Activated naive CD8-positive, alpha-beta T cell treated with anti-CD3 and anti-CD28 coated beads, Interleukin-2, amount 10 ng/mL, durations not matched to agents 7 days and 5 days (primary cell): ENCODE measurements around the gene SGCA. TPM values are rescaled to one million over a fixed set of nuclear protein-coding genes. Genes with fewer than 3 reads are reported as not detected.
A peak's percentile ranks its signal among the peaks of the same experiment; 100 is the strongest.

Source experiments
- ATAC-seq: fragments of 150-1000 bp; cut with Tn5 transposase; one replicate; pipeline ENCODE4 v1.10.0; 2021; ENCODE audit warnings: low read depth, moderate library complexity
- POLR2A ChIA-PET: fragments of 350-600 bp; sonication (Branson Sonifier 250); formaldehyde crosslinking; loops from one replicate; lab custom pipeline; 2021; ENCODE audit warnings: antibody characterized with exemption; lab: Charles Lee
- DNase-seq: peaks from one replicate; pipeline ENCODE4 v3.0.0; 2021
- H3K27ac Mint-ChIP-seq: one replicate; pipeline ENCODE4 v1.8.0; 2022; ENCODE audit warnings: mild to moderate bottlenecking, mixed read lengths
- H3K27me3 Mint-ChIP-seq: one replicate; pipeline ENCODE4 v1.8.0; 2022; ENCODE audit warnings: mild to moderate bottlenecking, moderate library complexity, mixed read lengths
- H3K36me3 Mint-ChIP-seq: one replicate; pipeline ENCODE4 v1.8.0; 2021; ENCODE audit warnings: mild to moderate bottlenecking, mixed read lengths
- H3K4me1 Mint-ChIP-seq: one replicate; pipeline ENCODE4 v1.8.0; 2021; ENCODE audit warnings: mixed read lengths
- H3K4me3 Mint-ChIP-seq: one replicate; pipeline ENCODE4 v1.8.0; 2022; ENCODE audit warnings: mild to moderate bottlenecking, moderate library complexity, mixed read lengths
- H3K9me3 Mint-ChIP-seq: one replicate; pipeline ENCODE4 v1.8.0; 2021; ENCODE audit warnings: mixed read lengths
- total RNA-seq, 2 experiments: library from RNA; stranded (reverse); gene quantifications; one replicate each; pipeline ENCODE4 v1.2.3, GENCODE V29; 2021

The SGCA gene
- total RNA-seq, 2 experiments from 2014 or later, result not detected

DNA sequence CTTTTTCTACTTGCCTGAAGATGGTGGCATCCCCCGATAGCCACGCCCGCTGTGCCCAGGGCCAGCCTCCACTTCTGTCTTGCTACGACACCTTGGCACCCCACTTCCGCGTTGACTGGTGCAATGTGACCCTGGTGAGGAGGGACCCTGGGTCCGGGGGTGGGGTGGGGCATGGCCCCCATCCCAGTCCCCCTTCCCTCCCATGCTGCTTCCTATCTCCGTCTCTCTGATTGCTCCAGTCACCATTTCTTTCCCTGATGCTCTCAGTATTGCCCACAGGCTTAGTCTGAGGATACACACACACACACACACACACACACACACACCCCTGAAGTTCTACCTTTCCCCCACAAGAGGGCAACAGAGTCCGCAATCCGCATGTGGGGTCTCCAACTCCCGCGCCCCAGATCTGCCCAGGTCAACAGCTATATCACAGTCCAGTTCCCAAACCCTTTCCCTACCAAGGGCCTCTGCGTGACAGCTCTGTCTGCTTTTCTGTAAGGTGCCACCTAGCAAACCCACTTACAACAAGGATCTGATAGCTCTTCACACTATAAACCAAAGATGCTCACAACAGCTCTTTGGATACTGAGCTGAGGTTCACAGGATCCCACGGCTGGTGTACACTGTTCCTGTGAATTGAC lies 3.4 kb downstream of the SGCA start:
- ATAC-seq (peak; percentile 70), DNase-seq (peak; percentile 68)
- H3K27ac Mint-ChIP-seq, result peak overlapping the region; percentile 86
- H3K9me3 Mint-ChIP-seq, result no peaks in the 10 kb centered on the region
- POLR2A ChIA-PET, result interaction anchor here (0.5 to 1.1 kb wide), 4 partner anchors 20 to 253 kb away, joined by 3 to 8 read pairs (median 5); no protein-coding TSS in a partner anchor
- H3K27me3 Mint-ChIP-seq, result peaks cover 2% of the 10 kb centered on the region
- no peaks in the 10 kb centered on the region for H3K36me3 Mint-ChIP-seq
- H3K4me3 Mint-ChIP-seq, result peak overlapping the region; percentile 70
- H3K4me1 Mint-ChIP-seq, result peaks cover 11% of the 10 kb centered on the region

DNA sequence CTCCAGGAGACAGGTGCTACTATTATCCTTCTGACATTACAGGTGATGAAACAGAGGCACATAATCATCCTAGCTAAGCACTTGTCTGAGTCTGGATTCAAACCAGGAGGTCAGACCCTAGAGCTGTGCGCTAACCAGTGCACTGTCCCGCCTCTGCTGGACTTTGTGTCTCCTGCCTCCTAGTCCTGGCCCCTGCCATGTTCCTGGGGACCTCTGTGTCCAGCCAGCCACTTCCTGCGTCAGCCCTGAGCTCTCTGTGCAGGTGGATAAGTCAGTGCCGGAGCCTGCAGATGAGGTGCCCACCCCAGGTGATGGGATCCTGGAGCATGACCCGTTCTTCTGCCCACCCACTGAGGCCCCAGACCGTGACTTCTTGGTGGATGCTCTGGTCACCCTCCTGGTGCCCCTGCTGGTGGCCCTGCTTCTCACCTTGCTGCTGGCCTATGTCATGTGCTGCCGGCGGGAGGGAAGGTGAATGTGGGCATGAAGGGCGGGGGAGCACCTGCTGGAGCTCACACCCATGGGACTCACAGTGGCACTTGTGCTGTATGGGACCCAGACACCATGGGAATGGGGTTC lies 4.2 kb downstream of the SGCA start:
- Mint-ChIP-seq H3K4me1 (peaks cover 11% of the 10 kb centered on the region), H3K9me3 (no peaks in the 10 kb centered on the region), H3K27me3 (peaks cover 2% of the 10 kb centered on the region), H3K36me3 (no peaks in the 10 kb centered on the region), H3K4me3 (no peak overlapping the region), H3K27ac (no peak overlapping the region)
- POLR2A ChIA-PET, result interaction anchor here (0.5 to 1.1 kb wide), 5 partner anchors 20 to 252 kb away, joined by 3 to 8 read pairs (median 4); no protein-coding TSS in a partner anchor
- no peak for ATAC-seq
- no peak for DNase-seq

DNA sequence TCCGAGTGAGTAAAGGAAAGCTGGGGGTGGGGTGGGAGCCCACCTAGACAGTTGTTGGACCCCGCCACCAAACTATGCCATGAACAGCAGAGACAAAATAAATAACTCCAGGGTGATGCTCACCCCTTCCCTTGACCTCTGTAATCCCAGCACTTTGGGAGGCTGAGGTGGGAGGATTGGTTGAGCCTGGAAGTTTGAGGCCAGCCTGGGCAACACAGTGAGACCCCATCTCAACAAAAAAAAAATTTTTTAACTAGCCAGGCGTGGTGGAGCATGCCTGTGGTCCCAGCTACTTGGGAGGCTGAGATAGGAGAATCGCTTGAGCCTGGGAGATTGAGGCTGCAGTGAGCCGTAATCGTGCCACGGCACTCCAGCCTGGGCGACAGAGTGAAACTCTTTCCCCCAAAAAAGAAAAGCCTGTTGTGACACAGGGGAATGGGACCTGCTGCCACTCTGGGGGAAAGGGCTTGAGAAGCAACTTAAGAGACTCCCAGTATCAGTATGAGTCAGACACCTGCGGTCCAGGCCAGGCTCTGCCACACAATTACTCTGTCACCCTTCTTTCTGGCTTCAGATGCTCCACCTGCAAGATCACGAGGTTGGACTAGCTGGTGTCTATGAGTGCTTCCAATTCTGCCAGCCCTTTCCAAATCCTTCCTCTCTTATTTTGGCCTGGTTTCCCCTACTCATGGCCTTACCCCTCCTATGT lies 5.0 kb downstream of the SGCA start:
- Mint-ChIP-seq H3K27me3 (peaks cover 2% of the 10 kb centered on the region), H3K4me3 (no peak overlapping the region), H3K27ac (no peak overlapping the region), H3K9me3 (no peaks in the 10 kb centered on the region), H3K4me1 (peaks cover 11% of the 10 kb centered on the region), H3K36me3 (no peaks in the 10 kb centered on the region)
- ATAC-seq, result peak; percentile 19
- DNase-seq, result no peak
- POLR2A ChIA-PET, result no interaction called here

DNA sequence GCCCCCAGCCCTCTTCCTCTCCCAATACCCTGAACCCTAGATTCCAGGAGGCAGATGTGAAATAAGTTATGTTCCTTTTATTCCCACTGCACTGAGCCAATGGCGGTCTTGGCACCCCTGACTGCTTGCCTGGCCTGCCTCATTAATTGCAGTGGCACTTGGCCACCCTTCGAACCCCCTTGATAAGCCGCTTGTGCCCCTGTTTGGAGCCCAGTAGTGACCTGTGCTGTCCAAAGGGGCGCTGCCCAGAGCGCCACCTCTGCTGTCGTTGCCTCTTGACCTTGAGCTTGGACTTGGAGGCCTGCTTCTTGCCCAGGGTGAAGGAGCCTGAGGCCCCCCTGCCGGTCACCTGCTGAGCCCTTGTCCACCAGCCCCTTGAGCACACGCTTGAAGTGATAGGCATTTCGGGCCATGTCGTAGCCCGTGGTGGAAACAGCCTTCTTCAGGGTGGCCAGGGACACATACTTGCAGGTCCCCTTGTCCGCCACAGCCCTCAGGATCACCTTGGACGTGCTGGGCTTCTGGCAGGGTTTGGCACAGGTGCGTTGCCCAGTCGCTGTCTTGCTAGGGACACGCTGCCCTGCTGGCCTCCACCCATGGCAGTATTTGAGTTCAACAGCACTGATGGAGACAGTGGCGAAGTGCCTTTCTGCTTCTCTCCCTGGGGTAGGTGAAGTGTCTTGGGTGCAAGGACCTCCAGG lies 5.7 kb downstream of the SGCA start:
- no peaks in the 10 kb centered on the region for H3K36me3 Mint-ChIP-seq
- POLR2A ChIA-PET, result no interaction called here
- peaks cover 2% of the 10 kb centered on the region for H3K27me3 Mint-ChIP-seq
- ATAC-seq, result no peak
- DNase-seq, result no peak
- no peaks in the 10 kb centered on the region for H3K9me3 Mint-ChIP-seq
- no peak overlapping the region for H3K4me3 Mint-ChIP-seq
- H3K27ac Mint-ChIP-seq, result no peak overlapping the region
- H3K4me1 Mint-ChIP-seq, result peaks cover 11% of the 10 kb centered on the region

DNA sequence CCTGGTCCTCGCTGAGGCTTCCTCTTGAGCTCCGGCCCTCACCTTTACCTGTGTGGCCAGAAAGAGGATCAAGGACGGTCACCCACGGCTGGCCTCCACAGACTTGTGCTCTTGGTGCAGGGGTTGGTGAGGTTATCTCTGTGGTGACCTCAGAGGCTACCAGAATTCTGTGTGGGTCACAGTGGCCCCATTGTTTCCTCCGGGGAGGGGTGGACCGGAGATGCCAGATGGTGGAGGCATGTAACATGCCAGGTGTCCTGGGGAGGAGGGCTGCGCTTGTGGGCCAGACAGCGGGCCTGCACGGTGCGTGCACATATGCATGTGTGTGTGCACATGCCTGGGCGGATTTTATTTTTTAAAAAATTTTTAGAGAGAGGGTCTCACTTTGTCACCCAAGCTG lies 6.3 kb downstream of the SGCA start:
- ATAC-seq (no peak), DNase-seq (no peak)
- H3K27me3 Mint-ChIP-seq, result peaks cover 2% of the 10 kb centered on the region
- no peaks in the 10 kb centered on the region for H3K36me3 Mint-ChIP-seq
- POLR2A ChIA-PET, result no interaction called here
- no peak overlapping the region for H3K4me3 Mint-ChIP-seq
- peaks cover 11% of the 10 kb centered on the region for H3K4me1 Mint-ChIP-seq
- no peaks in the 10 kb centered on the region for H3K9me3 Mint-ChIP-seq
- H3K27ac Mint-ChIP-seq, result no peak overlapping the region

DNA sequence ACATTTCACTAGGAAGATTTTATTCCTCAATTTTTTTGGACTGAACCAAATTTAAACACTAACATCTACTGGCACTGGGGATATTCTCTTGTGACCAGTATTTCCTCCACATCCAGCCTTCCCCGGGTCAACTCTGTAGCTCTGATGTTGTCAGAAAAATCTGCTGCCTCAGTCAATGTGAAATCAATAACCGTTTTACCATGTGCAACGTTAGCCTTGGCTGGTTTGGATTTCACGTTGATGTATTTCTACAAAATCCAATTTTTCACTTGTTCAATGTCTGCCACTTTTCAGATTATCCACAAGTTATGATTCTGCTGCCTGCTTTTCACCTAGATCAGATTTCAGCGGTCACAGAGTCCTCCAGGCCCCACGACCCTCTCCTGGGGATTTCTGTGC lies 7.1 kb downstream of the SGCA start:
- peaks cover 11% of the 10 kb centered on the region for H3K4me1 Mint-ChIP-seq
- ATAC-seq (no peak), DNase-seq (no peak)
- H3K4me3 Mint-ChIP-seq, result no peak overlapping the region
- no peaks in the 10 kb centered on the region for H3K9me3 Mint-ChIP-seq
- H3K36me3 Mint-ChIP-seq, result no peaks in the 10 kb centered on the region
- peaks cover 2% of the 10 kb centered on the region for H3K27me3 Mint-ChIP-seq
- no peak overlapping the region for H3K27ac Mint-ChIP-seq
- POLR2A ChIA-PET, result no interaction called here

DNA sequence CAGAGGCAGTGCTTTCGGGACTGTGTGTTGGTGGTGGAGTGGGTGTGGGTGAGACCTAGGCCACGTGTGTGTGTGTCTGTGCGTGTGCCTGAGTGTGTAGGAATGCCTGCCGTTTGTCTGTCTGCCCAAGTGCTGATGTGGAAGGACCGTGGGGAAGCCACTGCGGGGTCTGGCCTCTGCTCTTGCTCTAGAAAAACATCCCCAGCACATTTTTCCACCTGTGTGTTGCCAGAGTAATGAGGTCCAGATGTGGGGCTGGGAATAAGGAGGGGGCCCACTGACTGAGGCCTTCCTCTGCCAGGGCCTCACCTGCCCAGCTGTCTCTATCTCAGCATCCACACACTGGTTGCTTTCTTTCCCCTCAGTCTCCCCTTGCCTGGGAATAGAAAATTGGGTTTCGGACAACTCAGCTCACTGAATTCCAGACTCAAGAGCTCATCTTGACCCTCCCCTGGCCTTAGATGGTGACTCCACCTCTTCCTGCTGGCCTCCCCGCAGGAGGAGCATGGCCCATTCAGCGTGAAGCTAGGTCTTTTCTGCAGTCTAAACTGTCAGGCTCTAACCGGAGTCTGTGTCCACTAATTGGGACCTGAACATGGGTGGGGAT lies 7.6 kb downstream of the SGCA start:
- DNase-seq (no peak), ATAC-seq (no peak)
- H3K4me3 Mint-ChIP-seq, result no peak overlapping the region
- POLR2A ChIA-PET, result interaction anchor here (1.2 kb wide), 1 partner anchor 27 kb away, joined by 3 read pairs; no protein-coding TSS in a partner anchor
- peaks cover 2% of the 10 kb centered on the region for H3K27me3 Mint-ChIP-seq
- no peak overlapping the region for H3K27ac Mint-ChIP-seq
- peaks cover 16% of the 10 kb centered on the region for H3K4me1 Mint-ChIP-seq
- H3K9me3 Mint-ChIP-seq, result no peaks in the 10 kb centered on the region
- H3K36me3 Mint-ChIP-seq, result no peaks in the 10 kb centered on the region

DNA sequence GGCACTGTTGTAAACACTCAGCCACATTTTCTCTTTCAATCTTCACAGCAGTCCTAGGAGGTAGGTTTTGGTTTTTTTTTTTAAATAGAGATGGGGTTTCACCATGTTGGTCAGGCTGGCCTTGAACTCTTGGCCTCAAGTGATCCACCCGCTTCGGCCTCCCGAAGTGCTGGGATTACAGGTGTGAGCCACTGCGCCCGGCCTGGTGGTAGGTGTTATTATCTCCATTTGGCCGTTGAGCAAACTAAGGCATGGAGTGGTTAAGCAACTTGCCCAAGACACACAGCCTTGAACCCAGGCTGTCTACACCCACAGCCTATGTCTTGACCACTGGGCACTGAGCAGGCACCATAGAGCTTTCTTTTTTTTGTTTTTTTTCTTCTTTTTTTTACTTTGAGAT lies 8.6 kb downstream of the SGCA start:
- DNase-seq, result no peak
- H3K4me1 Mint-ChIP-seq, result peaks cover 10% of the 10 kb centered on the region
- peaks cover 2% of the 10 kb centered on the region for H3K27me3 Mint-ChIP-seq
- H3K9me3 Mint-ChIP-seq, result no peaks in the 10 kb centered on the region
- POLR2A ChIA-PET, result interaction anchor here (1.2 kb wide), 1 partner anchor 26 kb away, joined by 3 read pairs; no protein-coding TSS in a partner anchor
- no peaks in the 10 kb centered on the region for H3K36me3 Mint-ChIP-seq
- no peak for ATAC-seq
- H3K27ac Mint-ChIP-seq, result no peak overlapping the region
- no peak overlapping the region for H3K4me3 Mint-ChIP-seq

DNA sequence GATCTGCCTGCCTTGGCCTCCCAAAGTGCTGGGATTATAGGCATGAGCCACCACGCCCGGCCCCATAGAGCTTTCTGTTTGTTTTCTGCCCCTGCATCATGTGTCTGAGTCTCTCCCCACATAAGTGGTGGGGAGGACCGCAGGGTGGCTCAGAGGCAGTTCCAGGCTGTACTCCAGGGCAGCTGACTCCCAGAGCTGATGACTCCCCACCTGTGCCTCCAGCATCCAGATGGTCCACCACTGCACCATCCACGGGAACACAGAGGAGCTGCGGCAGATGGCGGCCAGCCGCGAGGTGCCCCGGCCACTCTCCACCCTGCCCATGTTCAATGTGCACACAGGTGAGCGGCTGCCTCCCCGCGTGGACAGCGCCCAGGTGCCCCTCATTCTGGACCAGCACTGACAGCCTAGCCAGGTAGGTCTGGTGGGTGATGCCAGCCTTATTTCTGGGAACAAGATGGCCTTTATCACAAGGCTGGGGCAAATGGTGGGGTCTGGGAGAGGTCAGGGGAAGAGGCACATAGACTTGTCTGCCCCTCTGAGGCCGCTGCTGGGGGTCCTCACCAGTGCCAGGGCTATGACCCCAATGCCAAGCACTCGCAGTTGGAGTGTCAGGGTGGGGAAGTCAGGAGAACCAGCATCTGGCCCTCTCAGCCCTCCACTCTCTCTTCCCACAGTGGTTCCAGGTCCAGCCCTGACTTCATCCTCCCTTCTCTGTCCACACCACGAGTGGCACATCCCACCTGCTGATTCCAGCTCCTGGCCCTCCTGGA lies 9.4 kb downstream of the SGCA start:
- ATAC-seq (no peak), DNase-seq (no peak)
- Mint-ChIP-seq H3K36me3 (no peaks in the 10 kb centered on the region), H3K27me3 (peaks cover 2% of the 10 kb centered on the region), H3K27ac (no peak overlapping the region), H3K4me3 (no peak overlapping the region), H3K9me3 (no peaks in the 10 kb centered on the region), H3K4me1 (peaks cover 9% of the 10 kb centered on the region)
- POLR2A ChIA-PET, result no interaction called here

DNA sequence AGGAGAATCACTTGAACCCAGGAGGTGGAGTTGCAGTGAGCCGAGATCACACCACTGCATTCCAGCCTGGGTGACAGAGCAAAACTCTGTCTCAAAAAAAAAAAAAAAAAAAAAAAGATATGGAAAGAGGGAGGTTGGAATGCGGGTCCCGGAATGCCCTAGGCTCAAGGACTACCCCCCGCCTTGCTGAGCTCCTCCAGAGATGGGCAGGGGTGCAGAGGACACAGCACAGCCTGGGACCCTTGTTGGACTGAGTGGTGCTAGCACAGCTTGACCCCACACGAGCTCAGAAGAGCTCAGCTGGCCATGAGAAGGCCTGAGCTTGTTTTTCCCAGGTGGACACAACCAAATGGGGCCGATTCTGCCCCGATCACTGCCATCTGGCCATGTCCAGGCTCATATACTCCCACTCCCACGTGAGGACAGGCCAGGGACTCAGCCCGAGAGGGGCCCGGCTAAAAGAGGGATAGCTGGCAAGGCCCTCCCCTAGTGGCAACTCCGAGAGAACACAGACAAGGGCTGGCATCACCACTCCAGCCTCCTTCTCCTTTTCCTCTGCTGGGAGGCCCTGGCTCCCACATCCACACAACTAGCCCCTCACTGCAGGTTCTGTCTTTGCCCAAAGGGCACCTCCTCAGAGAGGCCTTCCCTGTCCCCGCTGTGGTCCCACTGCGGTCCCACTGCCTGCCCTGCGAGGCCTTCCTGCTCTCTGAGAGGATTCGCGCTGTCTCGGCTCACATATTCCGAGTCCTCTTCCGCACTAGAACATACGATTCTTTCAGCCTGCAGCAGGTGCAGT lies 11.0 kb downstream of the SGCA start:
- H3K9me3 Mint-ChIP-seq, result no peaks in the 10 kb centered on the region
- no peak overlapping the region for H3K4me3 Mint-ChIP-seq
- ATAC-seq (no peak), DNase-seq (no peak)
- POLR2A ChIA-PET, result no interaction called here
- H3K27me3 Mint-ChIP-seq, result peaks cover 4% of the 10 kb centered on the region
- no peak overlapping the region for H3K27ac Mint-ChIP-seq
- no peaks in the 10 kb centered on the region for H3K36me3 Mint-ChIP-seq
- peaks cover 9% of the 10 kb centered on the region for H3K4me1 Mint-ChIP-seq

DNA sequence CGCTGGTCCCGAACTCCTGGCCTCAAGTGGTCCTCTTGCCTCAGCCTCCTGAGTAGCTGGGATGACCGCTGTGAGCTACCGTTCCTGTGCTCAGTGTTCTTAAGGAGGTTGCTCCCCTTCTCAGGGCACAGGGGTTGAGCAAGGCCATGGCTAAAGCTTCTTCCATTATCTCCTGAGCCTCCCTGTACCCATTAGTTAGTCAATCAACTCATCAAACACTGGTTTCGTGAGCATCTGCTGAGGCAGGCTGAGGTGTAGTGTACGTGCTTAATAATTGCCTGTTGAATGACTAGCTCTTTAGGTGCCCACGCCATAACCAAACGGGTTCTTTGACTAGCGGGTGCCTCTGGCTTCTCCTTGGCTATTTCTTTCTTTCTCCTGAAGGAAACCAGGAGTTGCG lies 11.7 kb downstream of the SGCA start:
- no peaks in the 10 kb centered on the region for H3K36me3 Mint-ChIP-seq
- no peaks in the 10 kb centered on the region for H3K9me3 Mint-ChIP-seq
- POLR2A ChIA-PET, result interaction anchor here (1.2 kb wide), 1 partner anchor 19 kb away, joined by 4 read pairs; no protein-coding TSS in a partner anchor
- no peak overlapping the region for H3K4me3 Mint-ChIP-seq
- DNase-seq, result no peak
- H3K27me3 Mint-ChIP-seq, result peaks cover 2% of the 10 kb centered on the region
- H3K4me1 Mint-ChIP-seq, result peaks cover 13% of the 10 kb centered on the region
- no peak overlapping the region for H3K27ac Mint-ChIP-seq
- ATAC-seq, result no peak
